GM19023 (cell line): ENCODE results near the gene FAM184A.
A peak's percentile ranks its signal among the peaks of the same experiment; 100 is the strongest.
"Not testable (repeated sequence)": the region's sequence is repeated elsewhere in the genome, so short reads cannot be mapped to it uniquely, and the experiment has no call there.

Source experiments
- ATAC-seq: cut with Tn5 transposase; IDR thresholded peaks from one replicate; pipeline ENCODE4 v1.9.1; 2021; ENCODE audit warnings: mild to moderate bottlenecking, moderate library complexity; ENCODE audit not compliant: unreplicated experiment

FAM184A gene

DNA sequence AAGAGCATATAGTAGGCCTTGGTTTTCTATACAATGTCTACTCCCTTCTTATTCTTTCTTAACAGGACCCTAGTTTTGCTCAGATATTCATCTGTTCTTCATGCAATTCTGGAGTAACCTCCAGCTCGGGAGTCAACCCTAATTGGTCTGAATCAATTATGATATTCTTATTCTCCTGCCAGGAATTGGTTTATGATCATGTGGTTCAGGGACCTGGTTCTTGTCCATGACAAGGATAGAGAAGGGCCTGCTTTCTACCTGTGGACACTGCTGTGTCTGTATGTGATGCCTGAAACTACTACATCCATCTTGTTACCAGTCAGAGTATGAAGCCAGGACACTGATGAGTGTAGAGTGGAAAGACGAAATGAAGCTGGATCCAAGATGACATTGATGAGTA lies 24.4 kb upstream of the FAM184A start:
- no peak for ATAC-seq

DNA sequence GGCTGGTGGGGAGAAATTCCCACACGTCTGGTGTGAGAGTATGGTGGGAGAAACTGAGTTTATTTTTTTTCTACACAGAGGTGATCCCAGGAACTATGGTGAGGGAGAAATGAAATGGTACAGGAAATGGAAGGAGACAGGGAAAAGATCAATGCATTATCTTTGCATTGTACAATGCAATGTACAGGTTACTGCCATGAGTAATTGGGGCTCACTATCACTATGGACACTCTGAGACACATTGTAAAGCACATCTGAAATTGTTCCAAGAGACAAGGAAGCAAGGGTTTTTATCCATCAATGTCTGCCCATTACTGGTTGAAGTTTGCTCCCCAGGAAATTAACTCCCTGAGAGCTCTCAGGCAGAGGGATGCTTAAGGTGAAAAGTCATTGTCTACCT lies 21.7 kb upstream of the FAM184A start:
- ATAC-seq = no peak

DNA sequence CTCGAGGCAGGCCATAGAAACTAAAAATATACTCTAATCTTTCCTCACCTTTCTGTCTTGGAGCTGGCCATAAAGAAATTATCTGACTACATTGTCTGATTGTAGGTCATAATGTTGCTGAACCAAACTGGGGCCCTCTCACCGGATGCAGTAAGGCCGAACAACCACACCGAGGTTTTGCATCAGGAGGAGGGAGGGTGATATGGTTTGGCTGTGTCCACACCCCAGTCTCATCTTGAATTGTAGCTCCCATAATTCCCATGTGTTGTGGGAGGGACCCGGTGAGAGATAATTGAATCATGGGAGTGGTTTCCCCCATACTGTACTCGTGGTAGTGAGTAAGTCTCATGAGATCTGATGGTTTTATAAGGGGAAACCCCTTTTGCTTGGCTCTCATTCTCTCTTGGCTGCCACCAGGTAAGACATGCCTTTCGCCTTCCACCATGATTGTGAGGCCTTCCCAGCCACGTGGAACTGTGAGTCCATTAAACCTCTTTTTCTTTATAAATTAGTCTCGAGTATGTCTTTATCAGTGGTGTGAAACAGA lies 19.4 kb upstream of the FAM184A start:
- ATAC-seq = not testable (repeated sequence)

DNA sequence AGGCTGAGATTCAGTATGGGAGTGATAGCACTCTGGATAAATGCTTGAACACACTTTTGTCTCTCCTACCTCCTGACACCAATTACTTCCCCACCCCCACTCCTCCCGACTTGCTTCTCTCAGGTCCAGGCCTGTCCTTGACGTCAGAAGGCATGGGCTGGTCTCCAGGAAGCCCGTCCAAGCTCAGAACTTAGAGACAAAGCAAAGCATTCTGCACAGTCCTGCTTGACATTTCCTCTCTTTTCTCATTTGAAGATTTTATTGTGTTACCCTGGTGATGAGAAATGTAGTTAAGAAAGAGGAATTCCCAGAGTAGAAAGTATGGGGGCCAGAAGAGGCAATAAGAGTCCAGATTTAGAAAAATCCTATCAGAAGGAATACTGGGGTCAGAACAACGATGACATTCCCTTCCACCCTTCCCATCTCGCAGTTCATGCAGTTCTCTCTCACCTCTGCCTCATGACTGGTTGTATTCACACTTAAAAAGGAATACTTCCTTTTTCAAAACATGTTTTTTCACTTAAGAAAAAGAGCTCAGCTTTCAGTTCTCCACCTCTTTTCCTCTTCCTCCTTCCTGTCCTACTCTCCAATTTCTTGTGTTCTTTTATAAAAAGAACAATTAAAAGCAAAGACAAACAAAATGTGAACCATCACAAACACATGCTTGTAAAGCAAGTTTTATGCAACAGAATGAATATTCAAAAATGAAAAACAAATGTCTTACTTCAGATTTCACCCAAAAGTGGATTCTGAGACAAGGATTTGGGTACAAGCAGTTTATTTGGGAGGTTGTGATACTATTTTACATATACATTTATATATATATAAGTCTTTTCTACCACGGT lies 18.5 kb upstream of the FAM184A start:
- no peak for ATAC-seq

DNA sequence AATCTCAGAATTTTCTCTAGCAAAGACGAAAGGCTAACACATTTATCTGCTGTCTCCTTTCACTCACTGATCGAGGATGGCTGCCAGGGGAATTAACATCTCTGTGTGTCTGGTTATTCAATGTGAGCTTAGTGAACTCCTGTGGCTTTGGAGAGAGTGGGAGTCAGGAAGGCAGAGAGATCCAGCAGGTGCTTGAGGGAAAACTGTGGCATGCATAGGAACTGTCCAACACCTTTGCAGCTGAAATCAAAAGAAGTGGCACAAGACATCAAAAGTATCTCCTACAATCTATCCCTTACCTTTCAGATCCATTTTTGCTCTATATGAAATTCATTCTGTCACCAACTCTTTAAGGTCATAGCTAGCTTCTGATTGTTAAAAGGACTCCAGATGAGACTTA lies 11.8 kb upstream of the FAM184A start:
- no peak for ATAC-seq

DNA sequence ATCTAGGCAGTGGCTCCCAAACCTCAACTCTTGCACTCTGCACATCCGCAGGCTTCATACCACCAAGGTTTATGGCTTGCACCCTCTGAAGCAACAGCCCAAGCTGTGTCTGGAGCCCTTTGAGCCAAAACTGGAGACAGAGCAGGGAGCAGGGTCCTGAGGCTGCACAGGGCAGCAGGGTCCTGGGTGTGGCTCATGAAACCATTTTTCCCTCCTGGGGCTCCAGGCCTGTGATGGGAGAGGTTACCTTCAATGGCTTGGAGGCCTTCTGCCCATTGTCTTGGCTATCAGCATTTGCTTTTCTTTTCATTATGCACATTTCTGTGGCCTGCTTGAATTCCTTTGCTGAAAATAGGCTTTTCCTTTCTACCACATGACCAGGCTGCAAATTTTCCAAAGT lies 6.3 kb upstream of the FAM184A start:
- no peak for ATAC-seq

- ATAC-seq = no peak
These were observed 4.5 kb upstream of the FAM184A start for GRCh38 chr6:119083007-119083406.

- no peak for ATAC-seq
These were observed 882 bp upstream of the FAM184A start for GRCh38 chr6:119079283-119079809.

DNA sequence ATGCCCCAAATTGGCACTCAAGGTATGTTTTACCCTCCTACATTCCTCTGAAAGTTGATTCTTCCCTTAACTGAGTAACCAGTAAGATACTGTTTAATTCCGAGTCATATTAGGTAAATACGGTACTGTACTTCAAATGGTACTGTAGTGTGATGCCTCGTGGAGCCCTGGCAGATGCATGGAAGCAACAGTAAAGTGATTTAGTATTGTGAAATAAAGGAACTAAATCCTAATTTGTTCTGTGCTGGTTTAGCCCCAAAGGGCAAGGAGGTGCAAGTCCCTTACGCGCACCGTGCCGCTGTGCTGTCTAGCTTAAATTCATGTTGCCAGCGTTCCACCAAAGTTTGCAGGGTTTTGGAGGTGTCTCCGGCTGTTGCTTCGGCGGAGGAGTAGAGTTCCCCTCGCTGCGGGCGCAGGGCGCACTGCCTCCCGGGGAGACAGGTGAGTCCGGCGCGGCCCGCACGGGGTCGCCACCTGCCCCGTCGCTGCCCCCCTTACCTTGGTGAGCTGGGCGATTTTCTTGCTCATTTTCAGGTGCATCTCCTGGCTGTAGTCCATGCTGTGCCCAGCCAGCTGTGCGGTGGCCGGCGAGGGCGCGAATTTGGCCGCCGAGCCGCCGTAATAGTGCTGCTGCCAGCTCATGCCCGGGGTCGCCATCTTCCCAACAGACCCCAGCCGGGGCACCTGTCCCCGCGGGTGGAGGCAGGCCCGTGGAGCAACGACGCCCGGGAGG lies 655 bp downstream of the FAM184A start:
- ATAC-seq = peak; percentile 22

GRCh38 chr6:119077391-119077642 lies 1.1 kb downstream of the FAM184A start:
- no peak for ATAC-seq

GRCh38 chr6:119076576-119077390 lies 1.7 kb downstream of the FAM184A start:
- ATAC-seq = no peak

- ATAC-seq = no peak
These were observed 2.3 kb downstream of the FAM184A start for GRCh38 chr6:119076173-119076572.

DNA sequence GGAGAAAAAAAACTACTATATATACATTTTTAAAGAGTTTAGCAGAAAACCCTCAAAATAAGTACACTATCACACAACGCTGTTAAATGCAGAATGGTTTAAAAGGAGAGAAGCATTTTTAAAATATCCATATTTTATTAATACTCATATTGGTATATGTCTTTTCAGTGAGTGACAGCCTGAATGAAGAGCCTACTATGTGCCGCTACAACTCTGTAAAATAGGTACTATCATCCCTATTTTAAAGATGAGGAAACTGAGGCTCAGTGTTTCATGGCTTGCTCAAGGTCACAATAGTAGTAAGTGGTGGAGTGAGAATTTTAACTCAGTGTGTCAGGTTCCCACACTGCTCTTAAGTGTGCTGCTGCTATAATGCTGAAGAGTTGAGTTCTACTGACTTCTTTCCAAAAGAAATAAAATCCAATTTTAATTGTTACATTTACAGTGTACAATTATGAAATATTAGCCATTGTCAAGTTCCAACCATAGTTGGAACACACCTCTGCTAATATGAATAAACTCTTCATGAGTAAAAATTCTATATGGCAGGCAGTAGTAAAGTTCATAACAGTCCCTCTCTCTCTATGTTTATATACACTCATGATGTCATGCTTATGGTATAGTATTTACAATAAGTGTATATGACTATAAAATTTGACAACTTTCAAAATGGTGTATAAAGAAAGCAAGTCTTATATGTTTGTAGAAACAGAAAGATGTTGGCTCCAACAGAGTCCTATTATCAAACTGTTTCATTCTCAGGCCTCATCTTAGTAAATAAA lies 3.1 kb downstream of the FAM184A start:
- ATAC-seq = no peak

DNA sequence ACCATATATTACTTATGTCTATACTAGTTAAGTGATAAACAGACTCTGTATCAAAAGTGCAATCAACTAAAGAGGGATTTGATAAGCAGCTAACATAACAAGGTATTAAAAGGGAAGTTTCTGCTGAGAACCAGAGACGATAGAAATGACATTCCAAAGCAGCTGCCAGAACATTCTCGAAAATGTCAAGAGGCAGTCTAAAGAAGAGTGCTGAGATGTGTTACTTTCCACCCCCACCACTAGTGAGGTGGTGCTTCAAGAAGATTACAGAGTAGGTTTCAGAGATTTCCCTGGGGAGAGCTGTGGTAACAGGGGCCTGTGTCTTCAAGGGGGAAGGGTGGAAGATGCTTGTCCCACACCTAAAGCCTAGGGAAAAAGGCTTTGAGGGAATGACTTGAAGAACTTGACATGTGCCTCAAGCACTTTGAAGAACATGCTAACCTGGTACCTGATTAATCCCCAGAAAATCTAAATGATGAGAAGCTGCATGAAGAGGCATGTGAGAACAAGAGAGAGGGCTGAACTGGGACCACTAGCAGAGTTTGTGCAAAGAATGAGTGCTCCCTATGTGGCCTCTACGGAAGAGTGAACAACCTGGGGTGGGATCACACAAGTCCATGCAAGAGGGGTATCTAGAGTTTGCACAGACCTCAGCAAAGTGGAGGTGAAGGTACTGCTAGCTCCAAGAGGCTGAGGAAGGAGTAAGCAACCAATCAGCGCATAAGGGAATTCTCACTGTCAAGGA lies 5.0 kb downstream of the FAM184A start:
- ATAC-seq = no peak

GRCh38 chr6:119071576-119071975 lies 6.9 kb downstream of the FAM184A start:
- ATAC-seq = no peak

- no peak for ATAC-seq
These were observed 11.4 kb downstream of the FAM184A start for GRCh38 chr6:119067091-119067490.

- no peak for ATAC-seq
These were observed 11.9 kb downstream of the FAM184A start for GRCh38 chr6:119066517-119066916.

GRCh38 chr6:119065955-119066354 lies 12.5 kb downstream of the FAM184A start:
- ATAC-seq = no peak

GRCh38 chr6:119065382-119065781 lies 13.1 kb downstream of the FAM184A start:
- ATAC-seq = no peak

- ATAC-seq = no peak
These were observed 15.0 kb downstream of the FAM184A start for GRCh38 chr6:119063491-119063890.
